HepG2 (cell line): Measurements from ENCODE around the gene MOB4. TPM values are rescaled to one million over a fixed set of nuclear protein-coding genes. Genes with fewer than 3 reads are reported as not detected.

Experiments
- AHR ChIP-seq: IDR thresholded peaks from 2 replicates; pipeline ENCODE4 v1.6.1; 2018; ENCODE audit warnings: missing genetic modification reagents, missing compliant biosample characterization
- CCDC6 ChIP-seq: sonication (generic); formaldehyde crosslinking; IDR thresholded peaks from 2 replicates; pipeline ENCODE4 v1.8.1; 2022; ENCODE audit warnings: mild to moderate bottlenecking, missing genetic modification reagents, moderate library complexity
- CENPT ChIP-seq: sonication (generic); formaldehyde crosslinking; IDR thresholded peaks from 2 replicates; pipeline ENCODE4 v1.8.0; 2022; ENCODE audit warnings: low read depth, mild to moderate bottlenecking, moderate library complexity, missing genetic modification reagents
- CREB1 ChIP-seq, 2 experiments: fragments of 450-650 bp in 1 of 2; IDR thresholded peaks; 2 replicates each; pipeline ENCODE4 v1.6.1; 2016 to 2017; ENCODE audit warnings: control low read depth in 1 of 2, mild to moderate bottlenecking in 1 of 2, missing compliant biosample characterization in 1 of 2, missing genetic modification characterization in 1 of 2
- FLYWCH1 ChIP-seq: sonication (generic); formaldehyde crosslinking; IDR thresholded peaks from 2 replicates; pipeline ENCODE4 v1.8.1; 2023; ENCODE audit warnings: mild to moderate bottlenecking, missing genetic modification reagents
- FOXO1 ChIP-seq: sonication (generic); formaldehyde crosslinking; IDR thresholded peaks from 2 replicates; pipeline ENCODE4 v1.4.0; 2020; ENCODE audit warnings: missing genetic modification reagents
- HMG20B ChIP-seq: conservative IDR thresholded peaks from 2 replicates; pipeline ENCODE4 v1.6.1; 2016; ENCODE audit warnings: missing genetic modification reagents, missing compliant biosample characterization
- NKX3-1 ChIP-seq: sonication (generic); formaldehyde crosslinking; IDR thresholded peaks from 2 replicates; pipeline ENCODE4 v1.5.0; 2020; ENCODE audit warnings: missing genetic modification reagents
- NPAS2 ChIP-seq: sonication (generic); formaldehyde crosslinking; IDR thresholded peaks from 2 replicates; pipeline ENCODE4 v1.8.0; 2022; ENCODE audit warnings: mild to moderate bottlenecking, missing genetic modification reagents, borderline replicate concordance
- SNAI1 ChIP-seq: sonication (generic); formaldehyde crosslinking; IDR thresholded peaks from 2 replicates; pipeline ENCODE4 v1.5.0; 2020; ENCODE audit warnings: mild to moderate bottlenecking, missing genetic modification reagents, borderline replicate concordance
- TOPORS ChIP-seq: sonication (generic); formaldehyde crosslinking; IDR thresholded peaks from 2 replicates; pipeline ENCODE4 v1.8.0; 2023; ENCODE audit warnings: mild to moderate bottlenecking, missing genetic modification reagents
- ZFP1 ChIP-seq: IDR thresholded peaks from 2 replicates; pipeline ENCODE4 v1.6.1; 2016
- ZNF207 ChIP-seq: fragments of 450-650 bp; IDR thresholded peaks from 2 replicates; pipeline ENCODE4 v1.6.1; 2016; ENCODE audit warnings: antibody characterized with exemption, borderline replicate concordance
- ZNF431 ChIP-seq: sonication (generic); formaldehyde crosslinking; IDR thresholded peaks from 2 replicates; pipeline ENCODE4 v1.9.0; 2022; ENCODE audit warnings: missing genetic modification reagents, low read depth, mild to moderate bottlenecking, borderline replicate concordance
- ZNF749 ChIP-seq: sonication (generic); formaldehyde crosslinking; IDR thresholded peaks from 2 replicates; pipeline ENCODE4 v1.8.0; 2022; ENCODE audit warnings: mild to moderate bottlenecking, missing genetic modification reagents, moderate library complexity, borderline replicate concordance
- polyA plus RNA-seq, 8 experiments: library from polyadenylated mRNA; depleted of rRNA in 3 of 8; stranded (reverse) in 7 of 8; unstranded in 1 of 8; fragments of >200 nt; fragmentation: Illumina TruSeq in 4 of 8; extraction: Trizol in 4 of 8; gene quantifications; 2 replicates each; pipeline versions ENCODE4 v1.2.1 to v1.2.3, GENCODE V29; 2011 to 2016; ENCODE audit warnings: low read depth in 4 of 8, missing spikeins in 1 of 8, mixed read lengths in 1 of 8; ENCODE audit not compliant: insufficient read depth in 1 of 8
- total RNA-seq, 5 experiments: library from RNA; depleted of rRNA; stranded (reverse); fragments of >200 nt; fragmentation: Illumina TruSeq; extraction: Trizol; gene quantifications; 2 replicates each; pipeline ENCODE4 v1.2.3, GENCODE V29; 2016; ENCODE audit warnings: low read depth in 1 of 5
- TF ChIP-seq, protein P1 (sequence below): sonication (generic); formaldehyde crosslinking; conservative IDR thresholded peaks from 2 replicates; pipeline ENCODE4 v1.4.0; 2020; ENCODE audit warnings: missing genetic modification reagents
- TF ChIP-seq, protein P2 (sequence below): sonication (generic); formaldehyde crosslinking; IDR thresholded peaks from 2 replicates; pipeline ENCODE4 v1.8.1; 2023; ENCODE audit warnings: missing genetic modification reagents, mild to moderate bottlenecking, borderline replicate concordance
- TF ChIP-seq, protein P3 (sequence below): sonication (generic); formaldehyde crosslinking; IDR thresholded peaks from 2 replicates; pipeline ENCODE4 v1.4.0; 2020; ENCODE audit warnings: missing genetic modification reagents; ENCODE audit errors: not compliant biosample characterization
- TF ChIP-seq, protein P4 (sequence below): IDR thresholded peaks from 2 replicates; pipeline ENCODE4 v1.6.1; 2018; ENCODE audit warnings: missing genetic modification reagents
- TF ChIP-seq, protein P5 (sequence below): fragments of 450-650 bp; IDR thresholded peaks from 2 replicates; pipeline ENCODE4 v1.6.1; 2016
- TF ChIP-seq, protein P6 (sequence below): sonication (generic); formaldehyde crosslinking; IDR thresholded peaks from 2 replicates; pipeline ENCODE4 v1.4.0; 2020; ENCODE audit warnings: missing genetic modification reagents, borderline replicate concordance
- TF ChIP-seq, protein P7 (sequence below): sonication (generic); formaldehyde crosslinking; IDR thresholded peaks from 2 replicates; pipeline ENCODE4 v1.5.0; 2020; ENCODE audit warnings: missing genetic modification reagents

MOB4 gene
- total and polyA plus RNA-seq, 2 of the 13 experiments (the other 11 are each of a cell fraction or from before 2014, with no cell fraction given), result 35.7 to 38.6 TPM

DNA sequence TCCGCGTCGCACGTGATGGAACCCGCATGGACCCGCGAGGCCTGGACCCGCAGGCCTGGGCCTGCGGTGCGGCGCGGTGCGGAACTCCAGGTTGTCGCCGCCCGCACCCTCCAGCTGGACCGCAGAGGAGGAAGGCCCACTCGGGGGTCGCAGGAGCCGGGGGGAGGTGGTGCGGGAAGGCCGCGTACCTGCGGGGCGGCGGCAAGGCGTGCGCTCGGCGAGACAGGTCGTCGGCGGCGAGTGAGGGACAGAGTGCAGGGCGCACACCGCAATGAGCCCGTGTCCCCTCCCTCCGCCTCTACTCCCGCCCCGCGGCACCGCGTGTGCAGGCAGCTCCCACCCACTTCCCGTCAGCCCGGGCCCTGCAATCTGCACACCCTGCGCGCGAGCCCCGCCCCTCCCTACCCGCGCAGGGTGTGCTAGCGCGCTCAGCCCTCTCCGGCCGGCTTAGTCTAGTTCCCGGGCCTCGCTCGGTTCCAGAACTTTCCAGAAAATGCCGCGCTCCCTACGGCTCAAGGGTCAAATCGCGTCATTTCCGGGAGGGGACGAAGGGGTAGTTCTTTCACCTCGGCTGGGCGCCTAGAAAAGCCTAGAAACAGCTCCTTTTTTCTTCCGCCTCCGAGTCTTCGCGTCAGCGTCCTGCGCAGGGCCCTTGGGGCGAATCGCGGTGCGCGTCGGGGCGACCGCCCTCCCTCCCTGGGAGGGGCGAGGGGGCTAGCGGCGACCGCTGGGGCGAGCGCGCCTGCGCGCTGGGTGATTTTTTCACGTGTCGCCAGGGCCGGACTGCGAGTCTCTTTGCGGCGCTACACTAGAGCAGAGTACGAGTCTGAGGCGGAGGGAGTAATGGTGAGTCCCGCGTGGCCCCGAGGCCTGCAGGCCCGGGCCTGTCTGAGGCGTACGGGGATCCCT, 16.0 kb upstream of the MOB4 start, which contains the start of the genes HSPD1 and HSPE1 (continued):
- TF ChIP-seq CENPT (CRISPR knock-in tag) (peak; percentile 98; the same call in 1 of the 2 replicates), TOPORS (CRISPR knock-in tag) (peak; percentile 97), ZNF749 (CRISPR knock-in tag) (peak; percentile 99), CCDC6 (peak; percentile 99), ZNF207 (no peak), NKX3-1 (CRISPR knock-in tag) (peak; percentile 71), ZFP1 (peak; percentile 66; the same call in 1 of the 2 replicates), FOXO1 (CRISPR knock-in tag) (peak; percentile 87), AHR (peak; percentile 84; the same call in 1 of the 2 replicates), HMG20B (peak; percentile 72; the same call in 1 of the 2 replicates), FLYWCH1 (CRISPR knock-in tag) (peak; percentile 93), SNAI1 (CRISPR knock-in tag) (peak; percentile 98), ZNF431 (CRISPR knock-in tag) (peak; percentile 98), NPAS2 (no peak), CREB1 (IDR thresholded peaks at IDR 0.05) (peak; percentile 97), CREB1 (CRISPR knock-in tag; IDR thresholded peaks at IDR 0.05) (peak; percentile 99)
- TF ChIP-seq, protein P1, sequence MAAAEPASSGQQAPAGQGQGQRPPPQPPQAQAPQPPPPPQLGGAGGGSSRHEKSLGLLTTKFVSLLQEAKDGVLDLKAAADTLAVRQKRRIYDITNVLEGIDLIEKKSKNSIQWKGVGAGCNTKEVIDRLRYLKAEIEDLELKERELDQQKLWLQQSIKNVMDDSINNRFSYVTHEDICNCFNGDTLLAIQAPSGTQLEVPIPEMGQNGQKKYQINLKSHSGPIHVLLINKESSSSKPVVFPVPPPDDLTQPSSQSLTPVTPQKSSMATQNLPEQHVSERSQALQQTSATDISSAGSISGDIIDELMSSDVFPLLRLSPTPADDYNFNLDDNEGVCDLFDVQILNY (CRISPR knock-in tag), result peak; percentile 94
- TF ChIP-seq, protein P2, sequence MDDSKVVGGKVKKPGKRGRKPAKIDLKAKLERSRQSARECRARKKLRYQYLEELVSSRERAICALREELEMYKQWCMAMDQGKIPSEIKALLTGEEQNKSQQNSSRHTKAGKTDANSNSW (CRISPR knock-in tag), result no peak; the same call in 1 of the 2 replicates
- TF ChIP-seq, protein P3, sequence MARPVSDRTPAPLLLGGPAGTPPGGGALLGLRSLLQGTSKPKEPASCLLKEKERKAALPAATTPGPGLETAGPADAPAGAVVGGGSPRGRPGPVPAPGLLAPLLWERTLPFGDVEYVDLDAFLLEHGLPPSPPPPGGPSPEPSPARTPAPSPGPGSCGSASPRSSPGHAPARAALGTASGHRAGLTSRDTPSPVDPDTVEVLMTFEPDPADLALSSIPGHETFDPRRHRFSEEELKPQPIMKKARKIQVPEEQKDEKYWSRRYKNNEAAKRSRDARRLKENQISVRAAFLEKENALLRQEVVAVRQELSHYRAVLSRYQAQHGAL (CRISPR knock-in tag), result peak; percentile 84
- TF ChIP-seq, protein P4, sequence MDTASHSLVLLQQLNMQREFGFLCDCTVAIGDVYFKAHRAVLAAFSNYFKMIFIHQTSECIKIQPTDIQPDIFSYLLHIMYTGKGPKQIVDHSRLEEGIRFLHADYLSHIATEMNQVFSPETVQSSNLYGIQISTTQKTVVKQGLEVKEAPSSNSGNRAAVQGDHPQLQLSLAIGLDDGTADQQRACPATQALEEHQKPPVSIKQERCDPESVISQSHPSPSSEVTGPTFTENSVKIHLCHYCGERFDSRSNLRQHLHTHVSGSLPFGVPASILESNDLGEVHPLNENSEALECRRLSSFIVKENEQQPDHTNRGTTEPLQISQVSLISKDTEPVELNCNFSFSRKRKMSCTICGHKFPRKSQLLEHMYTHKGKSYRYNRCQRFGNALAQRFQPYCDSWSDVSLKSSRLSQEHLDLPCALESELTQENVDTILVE (CRISPR knock-in tag), result peak; percentile 97
- TF ChIP-seq, protein P5, sequence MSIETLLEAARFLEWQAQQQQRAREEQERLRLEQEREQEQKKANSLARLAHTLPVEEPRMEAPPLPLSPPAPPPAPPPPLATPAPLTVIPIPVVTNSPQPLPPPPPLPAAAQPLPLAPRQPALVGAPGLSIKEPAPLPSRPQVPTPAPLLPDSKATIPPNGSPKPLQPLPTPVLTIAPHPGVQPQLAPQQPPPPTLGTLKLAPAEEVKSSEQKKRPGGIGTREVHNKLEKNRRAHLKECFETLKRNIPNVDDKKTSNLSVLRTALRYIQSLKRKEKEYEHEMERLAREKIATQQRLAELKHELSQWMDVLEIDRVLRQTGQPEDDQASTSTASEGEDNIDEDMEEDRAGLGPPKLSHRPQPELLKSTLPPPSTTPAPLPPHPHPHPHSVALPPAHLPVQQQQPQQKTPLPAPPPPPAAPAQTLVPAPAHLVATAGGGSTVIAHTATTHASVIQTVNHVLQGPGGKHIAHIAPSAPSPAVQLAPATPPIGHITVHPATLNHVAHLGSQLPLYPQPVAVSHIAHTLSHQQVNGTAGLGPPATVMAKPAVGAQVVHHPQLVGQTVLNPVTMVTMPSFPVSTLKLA, result peak; percentile 91
- TF ChIP-seq, protein P6, sequence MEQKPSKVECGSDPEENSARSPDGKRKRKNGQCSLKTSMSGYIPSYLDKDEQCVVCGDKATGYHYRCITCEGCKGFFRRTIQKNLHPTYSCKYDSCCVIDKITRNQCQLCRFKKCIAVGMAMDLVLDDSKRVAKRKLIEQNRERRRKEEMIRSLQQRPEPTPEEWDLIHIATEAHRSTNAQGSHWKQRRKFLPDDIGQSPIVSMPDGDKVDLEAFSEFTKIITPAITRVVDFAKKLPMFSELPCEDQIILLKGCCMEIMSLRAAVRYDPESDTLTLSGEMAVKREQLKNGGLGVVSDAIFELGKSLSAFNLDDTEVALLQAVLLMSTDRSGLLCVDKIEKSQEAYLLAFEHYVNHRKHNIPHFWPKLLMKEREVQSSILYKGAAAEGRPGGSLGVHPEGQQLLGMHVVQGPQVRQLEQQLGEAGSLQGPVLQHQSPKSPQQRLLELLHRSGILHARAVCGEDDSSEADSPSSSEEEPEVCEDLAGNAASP (CRISPR knock-in tag), result peak; percentile 89
- TF ChIP-seq, protein P7, sequence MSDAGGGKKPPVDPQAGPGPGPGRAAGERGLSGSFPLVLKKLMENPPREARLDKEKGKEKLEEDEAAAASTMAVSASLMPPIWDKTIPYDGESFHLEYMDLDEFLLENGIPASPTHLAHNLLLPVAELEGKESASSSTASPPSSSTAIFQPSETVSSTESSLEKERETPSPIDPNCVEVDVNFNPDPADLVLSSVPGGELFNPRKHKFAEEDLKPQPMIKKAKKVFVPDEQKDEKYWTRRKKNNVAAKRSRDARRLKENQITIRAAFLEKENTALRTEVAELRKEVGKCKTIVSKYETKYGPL (CRISPR knock-in tag), result peak; percentile 64; the same call in 1 of the 2 replicates
